GM10847 (cell line): ENCODE results near the gene CYP46A1.

ENCODE experiments used
- POLR2A ChIP-seq: IDR thresholded peaks from 2 replicates; pipeline ENCODE4 v1.6.1; 2011; ENCODE audit not compliant: insufficient read length; ENCODE audit errors: extremely low read depth

The CYP46A1 gene

DNA sequence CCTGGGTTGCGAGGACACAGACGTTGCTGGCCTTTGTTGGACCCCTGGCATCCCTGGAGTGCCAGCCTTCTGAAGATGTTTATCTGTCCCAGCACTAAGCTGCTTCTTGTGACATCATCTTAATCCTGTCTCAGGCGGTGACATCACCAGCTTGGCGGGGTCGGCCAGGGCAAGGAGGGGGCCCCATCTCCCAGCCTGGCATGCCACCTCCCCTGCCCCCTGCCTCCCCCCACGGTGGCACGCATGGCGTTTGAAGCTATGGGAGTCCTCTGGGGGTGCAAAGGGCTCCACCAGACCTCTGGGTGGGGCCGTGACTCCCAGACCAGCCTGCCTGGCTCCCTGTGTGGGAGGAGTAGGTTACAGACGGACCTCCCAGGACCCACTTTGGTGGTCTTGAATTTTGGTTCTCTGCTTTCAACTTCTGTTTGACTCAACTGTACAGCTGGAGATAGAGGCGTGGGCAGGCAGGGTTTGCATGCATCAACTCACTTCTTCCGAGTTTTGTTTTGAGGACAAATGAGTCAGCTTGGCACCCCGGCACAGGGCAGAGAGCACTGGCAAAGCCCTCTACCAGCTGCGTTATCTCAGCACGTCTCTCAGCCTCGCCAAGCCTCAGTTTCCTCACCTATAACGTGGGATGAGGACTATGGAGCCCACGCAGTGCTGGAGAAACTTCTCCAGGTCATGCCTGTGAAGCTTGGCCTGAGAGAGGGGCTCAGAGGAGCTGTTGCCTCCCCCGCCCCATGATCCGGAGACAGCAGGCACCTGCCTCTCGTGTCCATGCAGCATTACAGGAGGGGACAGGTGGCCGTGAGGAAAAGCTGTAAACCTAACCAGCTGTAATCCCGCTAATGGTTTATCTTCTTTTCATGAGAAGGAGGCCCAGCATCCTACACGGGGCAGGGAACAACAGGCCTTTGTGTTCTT lies 70.3 kb downstream of the CYP46A1 start:
- no peak for TF ChIP-seq POLR2A

DNA sequence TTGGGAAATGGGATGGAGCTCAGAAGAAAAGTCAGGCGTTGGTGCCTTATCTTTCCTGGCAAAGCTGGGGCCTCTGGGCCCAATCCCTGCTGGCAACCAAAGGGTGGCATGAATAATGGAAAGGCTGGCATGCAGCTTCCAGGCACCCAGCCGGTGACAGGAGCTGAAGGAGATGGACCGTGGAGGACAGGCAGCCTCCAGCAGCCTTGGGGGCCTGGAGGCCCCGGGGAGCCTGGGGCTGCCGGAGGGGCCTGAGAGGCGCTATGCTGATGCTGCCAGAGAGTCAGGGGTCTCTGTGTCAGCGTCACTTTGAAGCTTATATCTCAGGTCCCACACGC lies 70.9 kb downstream of the CYP46A1 start:
- no peak for TF ChIP-seq POLR2A

DNA sequence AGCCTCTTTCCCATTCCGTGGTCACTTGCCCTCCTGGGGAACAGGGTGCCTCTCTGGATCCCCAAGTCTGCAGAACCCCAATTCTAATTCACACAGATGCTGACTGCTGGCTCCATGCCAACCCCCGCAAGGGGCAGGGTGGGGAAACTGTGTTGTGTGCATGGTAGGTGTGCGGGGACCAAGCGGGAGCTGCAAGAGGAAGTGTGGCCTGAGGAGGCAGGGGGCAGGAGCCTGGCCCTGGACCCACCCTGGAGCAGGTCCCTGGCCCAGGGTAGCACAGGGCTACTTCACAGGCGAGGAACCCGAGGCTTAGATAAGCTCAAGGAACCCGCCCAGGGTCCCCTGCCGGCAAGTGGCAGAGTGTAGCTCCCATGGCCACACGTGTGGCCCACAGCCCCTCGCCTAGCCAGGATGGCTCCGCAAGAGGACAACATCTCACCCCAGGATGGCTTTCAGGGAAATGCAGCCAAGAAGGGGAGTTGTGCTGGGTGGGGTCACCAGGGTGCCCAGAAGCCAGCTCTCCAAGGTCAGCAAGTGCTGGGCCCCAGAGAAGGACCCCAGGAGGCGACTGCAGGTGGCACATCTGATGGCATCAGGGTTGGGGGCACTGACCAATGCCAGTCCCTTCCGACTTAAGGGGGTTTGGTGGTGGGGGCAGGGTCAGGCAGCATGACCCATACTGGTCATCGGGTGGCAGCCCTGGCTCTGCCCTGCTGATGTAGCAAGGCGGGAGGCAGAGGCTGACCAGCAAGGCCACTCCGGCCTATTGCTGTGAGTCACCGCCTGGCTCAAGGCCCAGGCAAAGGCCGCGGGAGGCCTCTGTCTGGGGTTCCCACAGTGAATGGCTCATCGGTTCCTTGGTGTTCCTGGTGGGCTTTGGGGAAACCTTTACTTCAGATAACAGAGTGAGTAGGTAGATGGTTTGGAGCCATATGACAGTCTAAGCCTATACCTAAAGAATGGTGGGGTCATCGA lies 71.8 kb downstream of the CYP46A1 start:
- TF ChIP-seq POLR2A: no peak

DNA sequence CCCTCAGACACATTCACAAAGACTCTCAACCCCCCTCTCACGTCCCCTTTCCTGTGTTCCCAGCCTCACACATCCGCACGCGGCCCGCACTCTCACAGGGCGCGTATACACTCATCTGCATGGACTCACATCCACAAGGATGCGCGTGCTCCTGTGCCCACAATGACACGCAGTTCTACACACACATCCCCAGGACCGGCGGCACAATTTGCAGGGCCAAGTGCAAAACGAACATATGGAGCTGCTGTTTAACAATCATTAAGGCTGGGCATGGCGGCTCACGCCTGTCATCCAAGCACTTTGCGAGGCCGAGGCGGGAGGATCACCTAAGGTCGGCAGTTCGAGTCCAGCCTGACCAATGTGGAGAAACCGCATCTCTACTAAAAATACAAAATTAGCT lies 72.7 kb downstream of the CYP46A1 start:
- no peak for TF ChIP-seq POLR2A

DNA sequence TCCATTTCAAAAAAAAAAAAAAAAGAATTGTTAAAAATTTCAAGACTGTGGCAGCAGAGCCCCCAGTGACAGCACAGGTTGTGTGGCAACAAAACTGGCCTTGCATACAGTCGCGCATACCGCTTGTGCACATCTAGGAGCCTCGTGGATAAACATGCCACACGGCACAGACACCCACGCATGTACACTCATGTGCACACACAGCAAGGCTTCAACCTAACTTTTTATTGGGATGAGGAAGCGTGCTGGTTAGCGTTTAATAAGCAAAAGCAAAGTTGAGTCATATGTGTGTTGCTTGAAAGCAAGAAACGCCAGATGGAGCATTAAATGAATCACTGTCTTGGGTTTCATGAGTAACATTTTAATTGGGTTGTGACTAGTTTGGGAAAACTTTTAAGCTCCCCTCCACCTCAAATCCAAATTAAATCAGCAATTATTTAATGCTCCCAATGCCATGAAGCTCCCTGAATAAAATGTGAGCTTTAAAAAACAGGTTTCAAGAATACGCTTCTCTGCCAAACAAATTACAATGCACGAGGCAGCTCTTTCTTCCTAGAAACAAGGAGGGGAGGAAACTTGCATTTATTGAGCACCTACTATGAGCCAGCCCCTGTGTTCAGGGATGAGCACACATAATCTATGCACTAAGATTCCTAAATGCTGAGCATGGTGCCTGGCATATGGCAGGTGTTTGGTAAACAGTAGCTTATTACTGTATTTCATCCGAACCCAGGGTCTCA lies 73.4 kb downstream of the CYP46A1 start:
- no peak for TF ChIP-seq POLR2A

DNA sequence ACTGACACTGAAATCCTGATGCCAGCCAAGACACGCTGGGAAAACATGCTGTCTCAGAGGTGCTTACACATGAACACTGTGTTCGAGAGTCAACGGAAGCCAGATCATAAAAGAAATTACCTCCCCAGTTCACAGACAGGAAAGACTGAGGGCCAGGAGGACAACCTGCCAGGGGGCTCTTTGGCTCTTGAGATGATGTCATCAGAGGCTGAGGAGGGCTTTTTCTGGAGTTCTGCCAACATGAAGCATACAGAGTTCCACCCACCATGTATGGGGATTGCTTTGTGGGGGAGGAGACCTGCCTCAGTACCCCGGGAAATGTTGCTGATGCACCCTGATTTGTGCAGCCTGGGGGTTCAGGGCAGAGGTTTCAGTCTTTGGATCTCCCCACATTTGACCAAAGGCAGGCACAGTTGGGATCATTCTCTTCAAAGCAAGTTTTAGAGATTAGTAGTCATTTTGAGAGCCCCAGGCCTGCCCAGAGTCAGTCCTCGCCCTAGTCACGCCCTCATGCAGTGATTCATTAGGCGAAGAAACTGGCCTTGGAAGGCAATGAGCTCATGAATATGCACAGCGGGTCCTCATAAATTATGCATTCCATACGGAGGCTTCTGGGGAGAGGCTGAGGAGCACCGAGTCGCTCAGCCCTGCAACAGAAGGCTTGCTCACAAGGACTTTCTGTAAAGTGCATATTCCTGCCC lies 74.2 kb downstream of the CYP46A1 start:
- TF ChIP-seq POLR2A: no peak

DNA sequence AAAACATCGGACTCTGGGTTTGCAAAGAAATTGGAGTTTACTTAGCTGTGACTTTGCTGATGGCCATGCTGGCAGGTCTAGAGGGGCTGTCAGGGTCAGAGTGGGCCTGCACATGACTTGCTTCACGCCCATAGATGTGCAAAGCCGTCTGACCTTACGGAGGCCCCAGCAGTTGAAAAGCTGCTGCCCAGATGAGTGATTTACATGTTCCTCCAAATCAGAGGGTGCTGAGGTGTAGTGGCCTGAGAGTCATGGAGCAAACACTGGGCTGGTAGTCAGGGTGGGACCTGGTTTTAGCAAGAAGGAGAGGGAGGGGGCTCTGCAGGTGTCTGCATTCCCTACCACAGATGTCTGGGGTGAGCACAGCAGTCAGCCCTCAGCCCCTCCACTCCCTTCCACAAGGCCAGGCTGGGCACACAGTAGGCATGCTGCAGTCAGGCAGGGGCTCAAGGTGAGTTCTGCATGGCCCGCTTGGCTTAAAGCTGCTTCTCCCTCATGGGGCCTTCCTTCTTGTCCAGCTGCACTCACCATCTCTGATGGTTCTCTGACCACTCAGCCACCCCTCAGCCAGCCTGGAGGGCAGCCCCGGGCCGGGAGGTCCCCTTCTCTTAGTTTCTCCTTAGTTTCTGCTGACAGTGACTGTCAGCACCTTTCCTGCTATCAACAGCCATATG lies 74.9 kb downstream of the CYP46A1 start:
- no peak for TF ChIP-seq POLR2A

DNA sequence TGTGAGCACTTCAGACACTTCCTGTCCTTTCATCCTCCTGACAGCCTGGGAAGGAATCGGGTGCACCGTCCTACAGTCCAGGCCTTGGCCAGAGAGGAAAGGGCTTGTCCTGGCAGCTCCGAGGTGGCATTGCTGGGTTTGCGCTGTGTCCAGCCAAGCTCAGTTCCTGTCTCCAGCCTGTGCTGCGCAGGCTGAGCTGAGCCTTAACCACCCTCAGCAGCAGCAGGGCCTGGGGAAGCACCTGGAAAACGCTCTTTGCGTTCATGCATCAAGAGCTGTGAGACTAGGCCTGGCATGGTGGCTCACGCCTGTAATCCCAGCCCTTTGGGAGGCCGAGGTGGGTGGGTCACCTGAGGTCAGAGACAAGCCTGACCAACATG lies 75.4 kb downstream of the CYP46A1 start:
- no peak for TF ChIP-seq POLR2A

DNA sequence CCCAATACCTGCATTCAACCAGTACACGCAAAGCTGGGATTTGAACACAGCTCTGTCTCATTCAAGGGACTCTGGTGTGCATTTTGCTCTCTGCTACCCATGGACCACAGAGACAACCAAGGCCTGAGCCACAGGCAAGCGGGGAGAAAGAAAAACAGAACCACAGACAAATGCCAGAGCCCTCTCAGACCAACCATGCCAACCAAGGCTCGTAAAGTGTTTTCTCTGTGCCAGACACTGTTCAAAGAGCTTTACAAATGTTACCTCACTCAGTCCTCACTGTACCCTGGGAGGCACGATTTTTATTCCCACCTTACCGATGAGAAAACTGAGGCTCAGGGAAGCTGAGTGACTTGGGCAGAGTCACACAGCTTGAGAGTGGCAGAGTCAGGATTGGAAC lies 76.7 kb downstream of the CYP46A1 start:
- TF ChIP-seq POLR2A: no peak

DNA sequence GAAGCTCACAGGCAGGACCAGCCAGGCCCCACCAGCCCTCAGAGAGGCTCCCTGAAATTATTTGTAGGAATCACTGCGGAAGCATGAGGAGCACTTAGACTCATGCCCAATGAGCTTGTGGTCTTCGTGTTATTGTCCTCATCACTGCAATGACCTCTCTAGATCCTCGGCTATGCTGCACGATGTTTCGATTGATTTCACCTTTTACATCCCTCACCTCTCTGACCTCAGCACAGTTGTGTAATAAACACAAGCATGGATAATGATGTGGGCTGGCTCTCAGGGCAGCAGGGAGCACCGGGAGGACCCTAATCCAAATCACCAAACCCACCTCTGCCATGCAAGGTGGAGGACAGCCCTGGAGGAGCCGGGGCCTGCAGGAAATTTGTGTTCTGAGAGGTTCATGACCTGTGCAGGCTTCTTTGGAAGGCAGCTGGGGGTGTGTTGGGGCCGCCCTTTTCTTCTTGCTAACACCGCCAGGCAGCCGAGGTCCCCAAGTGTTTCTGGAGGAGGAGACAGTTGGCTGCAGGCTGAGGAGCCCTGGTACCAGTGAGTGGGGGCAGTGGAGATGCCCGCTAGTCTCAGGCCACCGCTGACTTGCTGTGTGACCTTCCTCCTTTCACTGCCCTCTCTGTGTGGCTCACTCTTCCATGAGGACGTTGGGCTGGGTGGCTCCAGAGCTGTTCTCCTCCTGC lies 79.6 kb downstream of the CYP46A1 start:
- no peak for TF ChIP-seq POLR2A

DNA sequence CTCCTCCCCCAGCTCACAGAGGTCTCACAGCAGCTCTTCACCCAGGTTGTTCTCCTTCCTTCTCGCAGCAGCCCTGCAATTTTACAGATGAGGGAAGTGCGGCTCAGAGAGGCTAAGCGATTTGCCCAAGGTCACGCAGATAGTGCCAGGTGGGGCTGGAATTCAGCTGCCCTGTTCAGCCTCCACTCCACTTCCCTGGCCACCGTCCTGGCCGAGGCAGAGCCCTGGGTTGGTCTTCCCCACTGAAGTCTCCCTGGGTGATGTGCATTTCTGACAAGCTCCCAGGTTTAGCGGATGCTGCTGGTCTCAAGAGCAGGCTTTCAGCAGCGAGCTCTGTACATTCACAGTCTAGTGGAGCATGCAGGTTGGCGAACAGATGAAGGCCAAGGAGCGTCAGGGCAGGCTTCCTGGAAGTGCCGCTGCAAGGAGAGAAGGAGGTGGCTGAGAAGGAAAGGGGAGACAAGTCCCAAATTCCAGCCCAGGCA lies 80.2 kb downstream of the CYP46A1 start:
- no peak for TF ChIP-seq POLR2A

DNA sequence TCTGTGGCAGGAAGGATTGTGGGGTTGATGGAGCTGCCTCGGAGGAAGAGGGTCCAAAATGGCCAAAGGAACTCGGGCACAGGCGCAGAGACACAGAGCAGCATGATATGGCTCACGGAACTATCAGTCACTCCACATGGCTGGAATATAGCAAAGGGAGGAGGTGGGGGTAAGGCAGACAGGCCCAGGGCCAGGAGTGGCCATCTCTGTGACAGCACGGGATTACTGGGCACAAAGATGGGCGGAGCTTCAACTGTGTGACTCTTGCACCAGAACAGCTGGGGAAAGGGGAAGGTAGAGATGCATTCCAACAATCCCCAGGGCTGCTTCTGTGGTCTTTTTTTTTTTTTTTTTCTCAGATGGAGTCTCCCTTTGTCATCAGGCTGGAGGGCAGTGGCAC lies 84.3 kb downstream of the CYP46A1 start:
- no peak for TF ChIP-seq POLR2A

DNA sequence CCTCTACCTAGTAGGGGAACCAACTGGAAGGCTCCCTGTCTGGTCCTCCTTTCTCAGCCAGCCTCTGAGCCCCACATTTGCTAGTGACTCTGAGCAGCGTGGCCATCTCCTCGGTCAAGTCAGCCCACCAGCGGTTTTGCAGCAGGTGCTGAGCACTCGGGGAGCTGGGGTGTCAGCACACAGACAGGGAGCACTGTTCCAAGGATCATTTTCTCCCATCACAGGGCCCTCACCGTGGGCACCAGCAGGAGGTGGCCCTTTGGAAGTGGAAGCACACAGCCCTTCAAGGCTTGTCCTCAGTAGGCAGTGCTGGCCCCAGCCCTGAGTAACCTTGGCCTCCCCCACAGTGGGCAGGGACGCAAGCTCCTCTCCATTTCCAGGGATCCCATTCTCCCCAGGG lies 85.0 kb downstream of the CYP46A1 start:
- no peak for TF ChIP-seq POLR2A
